CD4-positive, alpha-beta T cell treated with Interleukin-6 for 4 hours (primary cell): ENCODE measurements around the gene KXD1.
"Not testable (repeated sequence)": the region's sequence is repeated elsewhere in the genome, so short reads cannot be mapped to it uniquely, and the experiment has no call there.

Experiments
- DNase-seq: peaks from one replicate; pipeline ENCODE4 v3.0.0-alpha.2; 2020; ENCODE audit warnings: mixed read lengths

The KXD1 gene

DNA sequence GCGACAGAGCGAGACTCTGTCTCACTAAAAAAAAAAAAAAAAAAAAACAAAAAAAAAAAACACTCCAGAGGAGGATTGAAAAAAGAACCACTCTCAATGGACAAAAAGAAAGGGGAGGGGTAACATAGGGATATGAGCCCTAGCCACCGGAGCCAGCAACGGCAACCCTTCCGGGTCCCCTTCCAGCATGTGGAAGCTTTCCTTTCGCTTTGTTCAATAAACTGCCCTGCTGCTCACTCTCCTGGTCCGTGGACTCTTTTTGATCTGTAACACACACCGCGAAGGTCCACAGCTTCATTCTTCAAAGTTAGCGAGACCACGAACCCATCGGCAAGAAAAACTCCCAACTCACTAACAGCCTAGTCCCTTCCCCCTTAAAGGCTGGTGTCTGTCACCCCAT lies 29.9 kb downstream of the KXD1 start:
- DNase-seq: no peak

GRCh38 chr19:18587962-18588610 lies 30.4 kb downstream of the KXD1 start:
- no peak for DNase-seq

- peak; percentile 94 for DNase-seq
Measured at GRCh38 chr19:18588611-18589379, 31.1 kb downstream of the KXD1 start, which contains the start of gene REX1BD. TSS of gene REX1BD (plus strand) at chr19:18588798. CDS start at chr19:18588802, 4 bp downstream.

DNA sequence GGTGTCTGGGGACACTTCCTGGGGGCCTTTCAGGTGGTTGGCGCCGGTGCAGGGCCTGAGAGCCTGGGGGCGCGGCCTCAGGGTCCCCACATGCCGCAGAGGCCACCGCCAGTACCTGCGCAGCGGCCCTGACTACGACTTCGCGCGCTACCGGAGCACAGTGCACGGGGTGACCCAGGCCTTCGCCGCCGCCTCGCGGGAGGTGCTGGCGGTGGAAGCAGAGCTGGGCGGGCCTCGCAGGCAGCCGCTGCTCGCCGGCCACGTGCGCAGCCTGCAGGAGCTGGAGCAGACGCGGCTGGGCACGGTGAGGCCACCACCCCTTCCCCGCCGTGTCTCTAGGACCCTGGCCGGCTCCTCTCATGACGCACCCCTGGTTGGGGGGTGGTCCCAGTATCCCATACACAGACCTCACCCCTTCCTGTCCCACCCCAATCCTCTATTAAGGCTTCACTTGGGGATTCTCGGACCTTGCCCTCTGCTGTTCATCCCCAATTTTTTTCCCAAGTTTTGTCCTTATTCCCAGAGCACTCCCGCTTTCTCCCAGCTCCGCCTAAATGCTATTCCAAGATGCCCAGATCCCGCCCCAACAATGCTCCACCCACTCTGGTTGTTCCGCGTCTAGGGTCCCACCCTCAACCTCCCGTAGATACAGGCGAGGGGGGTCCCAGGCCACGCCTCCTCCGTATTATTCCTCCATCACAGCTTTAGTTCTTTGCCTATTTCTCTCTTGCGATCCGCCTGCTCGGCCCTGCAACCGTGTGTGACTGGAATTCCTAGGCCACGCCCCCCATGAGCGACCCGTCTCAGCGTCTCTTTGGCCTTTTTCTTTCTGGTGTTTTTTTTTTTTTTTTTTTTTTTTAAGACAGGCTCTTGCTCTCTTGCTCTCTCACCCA lies 32.0 kb downstream of the KXD1 start:
- DNase-seq: peak; percentile 71

DNA sequence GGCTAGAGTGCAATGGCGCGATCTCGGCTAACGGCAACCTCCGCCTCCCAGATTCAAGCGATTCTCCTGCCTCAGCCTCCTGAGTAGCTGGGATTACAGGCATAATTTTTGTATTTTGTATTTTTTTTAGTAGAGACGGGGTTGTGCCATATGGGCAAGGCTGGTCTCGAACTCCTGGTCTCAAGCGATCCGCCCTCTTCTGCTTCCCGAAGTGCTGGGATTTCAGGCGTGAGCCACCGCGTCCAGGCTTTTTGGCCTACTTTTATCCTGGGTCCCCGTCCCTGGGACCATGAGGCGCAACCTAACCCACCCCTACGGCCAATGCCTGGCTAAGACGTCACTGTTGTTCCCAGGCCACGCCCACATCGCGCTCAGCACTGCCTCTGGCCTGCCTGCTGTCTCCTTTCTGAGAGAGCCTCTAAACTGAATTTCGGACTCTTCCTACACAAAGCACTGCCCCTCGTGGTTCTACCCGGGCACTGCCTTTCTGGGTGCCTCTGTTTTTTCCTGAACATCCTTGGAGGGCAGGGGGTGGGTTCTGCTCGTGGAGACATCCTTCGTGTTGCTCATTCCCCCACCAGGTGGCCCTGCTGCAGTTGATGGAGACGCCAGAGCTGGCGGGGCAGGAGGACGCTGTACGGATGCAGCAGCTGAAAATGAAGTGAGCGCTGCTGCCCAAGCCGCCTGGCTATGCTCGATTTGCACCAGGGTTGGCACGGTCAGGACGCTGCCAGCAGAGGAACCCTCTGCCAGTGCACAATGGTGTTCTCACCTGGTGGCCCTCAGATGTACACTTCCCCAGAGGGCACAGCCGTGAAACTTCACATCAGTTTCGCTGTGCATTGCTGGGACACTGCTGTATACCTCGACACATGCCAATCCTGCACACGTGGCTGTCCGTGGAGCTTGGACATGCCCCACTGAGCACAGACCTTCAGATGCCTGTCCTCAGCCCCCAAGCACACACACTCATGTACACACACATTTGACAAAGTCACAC lies 32.9 kb downstream of the KXD1 start:
- DNase-seq: peak; percentile 52

- DNase-seq: no peak
Measured at GRCh38 chr19:18591735-18592385, 34.2 kb downstream of the KXD1 start.

DNA sequence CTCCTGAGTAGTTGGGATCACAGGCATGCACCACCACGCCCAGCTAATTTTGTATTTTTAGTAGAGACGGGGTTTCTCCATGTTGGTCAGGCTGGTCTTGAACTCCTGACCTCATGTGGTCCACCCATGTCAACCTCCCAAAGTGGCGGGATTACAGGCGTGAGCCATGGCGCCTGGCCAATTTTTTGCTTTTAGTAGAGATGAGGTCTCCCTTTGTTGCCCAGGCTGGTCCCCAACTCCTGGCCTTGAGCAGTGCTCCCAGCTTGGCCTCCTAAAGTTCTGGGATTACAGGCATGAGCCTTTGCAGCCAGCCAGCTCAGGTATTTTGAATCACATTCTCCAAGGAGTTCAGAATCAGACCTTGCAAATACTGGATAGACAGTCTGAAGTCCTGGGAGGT lies 35.1 kb downstream of the KXD1 start:
- DNase-seq: not testable (repeated sequence)

- DNase-seq: no peak
Measured at GRCh38 chr19:18593367-18594095, 35.9 kb downstream of the KXD1 start.

- peak; percentile 82 for DNase-seq
Measured at GRCh38 chr19:18594096-18594823, 36.6 kb downstream of the KXD1 start.

- DNase-seq: no peak
Measured at GRCh38 chr19:18594824-18595373, 37.2 kb downstream of the KXD1 start.

DNA sequence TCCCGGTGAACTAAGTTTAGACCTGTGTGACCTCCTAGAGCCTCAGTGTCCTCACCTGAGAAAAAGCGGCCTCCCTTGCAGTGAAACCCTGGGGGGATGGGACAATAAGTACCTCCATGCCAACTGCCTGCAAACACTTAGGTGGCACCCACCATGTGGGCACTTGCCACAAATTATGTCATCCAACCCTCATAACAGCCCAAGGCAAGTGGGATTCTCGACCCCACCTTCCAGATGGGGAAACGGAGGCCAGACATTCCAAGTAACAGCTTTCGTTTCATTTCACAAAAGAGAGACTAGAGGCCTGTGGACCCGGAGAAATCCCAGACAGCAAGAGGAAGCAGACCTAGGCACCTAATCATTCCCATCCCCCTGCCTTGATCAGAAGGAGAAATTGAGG lies 37.8 kb downstream of the KXD1 start:
- DNase-seq: no peak

GRCh38 chr19:18596752-18597157 lies 39.1 kb downstream of the KXD1 start:
- DNase-seq: no peak

DNA sequence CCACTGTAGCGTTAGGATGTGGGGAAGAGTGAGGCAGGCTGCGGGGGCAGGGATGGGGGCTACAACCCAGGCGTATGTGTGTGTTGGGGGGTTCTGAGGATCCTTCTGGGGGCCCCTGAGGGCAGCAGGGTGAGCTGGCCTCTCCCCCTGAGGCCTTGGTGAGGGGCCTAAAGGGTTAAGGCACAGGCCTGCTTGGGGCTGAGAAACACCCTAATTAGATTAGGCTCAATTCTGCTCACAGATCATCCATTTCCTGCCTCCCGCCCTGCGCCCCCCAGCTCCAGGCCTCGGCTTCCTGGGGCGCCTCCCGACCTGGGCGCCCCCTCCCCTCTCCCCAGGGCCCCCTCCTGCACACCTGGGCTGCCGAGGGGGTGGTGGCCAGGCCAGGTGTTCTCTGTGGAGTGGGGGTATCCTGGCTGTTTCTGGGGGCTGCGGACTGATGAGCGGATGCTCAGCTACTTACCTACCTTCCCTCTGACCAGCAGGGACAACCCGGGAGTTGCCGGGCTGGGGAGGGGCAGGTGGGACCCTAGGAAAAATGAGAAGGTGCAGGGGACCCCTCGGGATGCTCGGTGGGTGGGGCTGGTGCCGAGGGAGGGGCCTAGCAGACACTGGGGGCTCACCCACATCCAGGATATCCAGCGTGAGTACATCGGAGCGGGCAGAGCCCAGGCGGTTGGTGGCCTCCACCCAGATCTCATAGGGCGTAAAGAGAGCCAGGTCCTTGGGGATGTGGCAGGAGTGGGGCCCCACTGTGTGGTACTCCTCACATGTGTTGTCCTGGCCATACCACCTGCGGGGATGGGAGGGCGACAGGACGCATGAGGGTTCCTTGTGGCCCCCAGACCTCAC lies 40.4 kb downstream of the KXD1 start:
- DNase-seq: no peak

DNA sequence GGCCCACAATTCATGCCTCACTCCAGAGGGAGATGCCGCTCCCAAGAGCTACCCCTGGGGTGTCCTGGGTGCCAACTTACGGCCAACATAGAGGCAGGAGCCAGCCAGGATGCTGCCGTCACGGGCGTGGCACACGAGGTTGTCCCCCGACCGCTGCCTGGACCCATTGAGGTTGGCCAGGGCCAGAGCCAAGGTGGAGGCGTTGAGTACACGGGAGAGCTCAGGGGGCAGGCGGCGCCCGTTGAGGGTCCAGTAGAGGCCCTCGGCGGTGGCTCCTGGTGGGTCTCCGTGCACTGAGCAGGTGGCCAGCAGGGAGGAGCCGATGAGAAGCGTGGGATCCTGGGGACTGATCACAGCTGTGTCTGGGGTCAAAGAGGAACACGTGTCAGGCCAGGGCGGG lies 41.8 kb downstream of the KXD1 start:
- no peak for DNase-seq

- DNase-seq: not testable (repeated sequence)
Measured at GRCh38 chr19:18600692-18601397, 43.2 kb downstream of the KXD1 start.

GRCh38 chr19:18601875-18602274 lies 44.2 kb downstream of the KXD1 start:
- DNase-seq: no peak

GRCh38 chr19:18603255-18603957 lies 45.7 kb downstream of the KXD1 start:
- no peak for DNase-seq
